Bronchial epithelial cell (primary cell): ENCODE measurements around the gene EIF4B. TPM values are rescaled to one million over a fixed set of nuclear protein-coding genes. Genes with fewer than 3 reads are reported as not detected.

Experiments used
- DNase-seq: peaks from one replicate; pipeline ENCODE4 v3.0.0-alpha.2; 2010; ENCODE audit warnings: low read depth
- FAIRE-seq: peaks from 2 replicates; lab custom pipeline; 2011; peaks lifted over from hg19 to GRCh38; lab: Jason Lieb, UNC
- H3K27me3 ChIP-seq: 2 replicates; pipeline ENCODE4 v1.5.1; 2011; ENCODE audit warnings: low read length; ENCODE audit not compliant: control insufficient read depth, insufficient read depth
- H3K36me3 ChIP-seq: 2 replicates; pipeline ENCODE4 v1.5.1; 2011; ENCODE audit warnings: low read length; ENCODE audit not compliant: control insufficient read depth, insufficient read depth
- H3K4me3 ChIP-seq: 2 replicates; pipeline ENCODE4 v1.5.1; 2011; ENCODE audit warnings: mild to moderate bottlenecking, low read depth, low read length, control low read depth
- total RNA-seq: library from RNA; depleted of rRNA; stranded (reverse); fragments of >200 nt; gene quantifications from 2 replicates; pipeline ENCODE4 v1.2.1, GENCODE V29; 2014
- TF ChIP-seq, protein P1 (sequence below): IDR thresholded peaks from 2 replicates; pipeline ENCODE4 v1.5.1; 2011; ENCODE audit warnings: mild to moderate bottlenecking, moderate library complexity, low read length, control low read depth, inconsistent platforms; ENCODE audit not compliant: insufficient read depth, severe bottlenecking

EIF4B gene
- total RNA-seq, 1 donor from 2014 or later = 2,183 TPM

DNA sequence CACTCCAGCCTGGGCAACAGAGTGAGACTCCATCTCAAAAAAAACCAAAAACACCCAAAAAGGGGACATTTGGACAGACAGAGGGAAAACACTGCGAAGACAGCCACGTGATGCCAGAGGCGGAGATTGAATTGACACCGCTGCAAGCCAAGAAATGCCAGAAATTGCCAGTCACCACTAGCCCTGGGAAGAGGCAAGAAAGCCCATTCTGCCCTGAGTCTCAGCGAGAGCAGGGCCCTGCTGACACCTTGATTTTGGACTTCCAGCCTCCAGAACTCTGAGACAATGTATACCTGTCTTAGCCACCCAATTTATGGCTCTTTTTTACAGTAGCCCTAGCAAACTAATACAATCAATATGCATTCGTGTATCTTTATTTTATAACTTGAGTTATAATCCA lies 83.8 kb downstream of the EIF4B start:
- no peak for DNase-seq
- no peaks in the 10 kb centered on the region for H3K27me3 ChIP-seq
- TF ChIP-seq, protein P1, sequence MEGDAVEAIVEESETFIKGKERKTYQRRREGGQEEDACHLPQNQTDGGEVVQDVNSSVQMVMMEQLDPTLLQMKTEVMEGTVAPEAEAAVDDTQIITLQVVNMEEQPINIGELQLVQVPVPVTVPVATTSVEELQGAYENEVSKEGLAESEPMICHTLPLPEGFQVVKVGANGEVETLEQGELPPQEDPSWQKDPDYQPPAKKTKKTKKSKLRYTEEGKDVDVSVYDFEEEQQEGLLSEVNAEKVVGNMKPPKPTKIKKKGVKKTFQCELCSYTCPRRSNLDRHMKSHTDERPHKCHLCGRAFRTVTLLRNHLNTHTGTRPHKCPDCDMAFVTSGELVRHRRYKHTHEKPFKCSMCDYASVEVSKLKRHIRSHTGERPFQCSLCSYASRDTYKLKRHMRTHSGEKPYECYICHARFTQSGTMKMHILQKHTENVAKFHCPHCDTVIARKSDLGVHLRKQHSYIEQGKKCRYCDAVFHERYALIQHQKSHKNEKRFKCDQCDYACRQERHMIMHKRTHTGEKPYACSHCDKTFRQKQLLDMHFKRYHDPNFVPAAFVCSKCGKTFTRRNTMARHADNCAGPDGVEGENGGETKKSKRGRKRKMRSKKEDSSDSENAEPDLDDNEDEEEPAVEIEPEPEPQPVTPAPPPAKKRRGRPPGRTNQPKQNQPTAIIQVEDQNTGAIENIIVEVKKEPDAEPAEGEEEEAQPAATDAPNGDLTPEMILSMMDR = no peak
- no peak overlapping the region for H3K4me3 ChIP-seq
- FAIRE-seq = no peak
- no peaks in the 10 kb centered on the region for H3K36me3 ChIP-seq

DNA sequence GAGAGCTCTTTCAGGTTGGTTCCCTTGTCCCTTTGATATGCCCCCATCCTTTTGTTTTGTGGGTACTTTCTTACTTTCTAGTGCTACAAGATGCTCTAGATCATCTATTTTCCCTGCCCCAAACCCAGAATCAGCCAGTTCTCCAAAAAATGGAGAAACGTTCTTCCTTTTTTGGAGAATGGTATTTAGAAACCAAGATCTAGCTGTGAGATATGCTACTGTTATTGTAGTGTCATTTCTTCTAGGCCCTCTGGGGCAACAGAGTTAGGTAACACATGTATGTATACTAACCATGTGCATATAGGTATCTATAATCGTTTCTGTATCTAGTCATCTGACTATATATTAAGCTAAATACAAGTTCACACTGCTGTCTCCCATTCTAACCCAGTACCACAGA lies 84.3 kb downstream of the EIF4B start:
- FAIRE-seq = no peak

DNA sequence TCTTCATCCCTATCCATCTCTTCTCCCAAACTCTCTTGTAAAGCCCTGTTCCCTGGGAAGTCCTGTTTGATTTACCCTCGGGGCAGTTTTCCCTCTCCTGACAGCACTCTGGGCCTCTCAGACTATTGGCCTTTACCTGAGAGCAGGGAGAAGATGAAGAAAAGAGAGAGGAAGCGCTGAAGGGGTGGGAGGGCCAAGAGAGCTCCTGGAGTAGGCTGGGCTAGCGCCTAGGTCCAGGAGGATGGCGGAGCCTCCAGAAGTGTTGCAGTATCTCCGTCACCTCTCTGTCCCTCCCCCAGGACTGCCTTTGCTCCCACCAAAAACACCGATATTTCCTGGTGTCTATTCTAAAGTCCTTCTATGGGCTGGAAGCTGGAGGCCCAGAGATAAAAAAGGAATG lies 85.5 kb downstream of the EIF4B start:
- FAIRE-seq (no peak), DNase-seq (no peak)
- Histone ChIP-seq H3K27me3 (no peaks in the 10 kb centered on the region), H3K4me3 (no peak overlapping the region), H3K36me3 (no peaks in the 10 kb centered on the region)
- TF ChIP-seq, protein P1 = no peak

More for the DNA sequence above, 84.3 kb downstream of the EIF4B start:
- DNase-seq = no peak
- Histone ChIP-seq H3K36me3 (no peaks in the 10 kb centered on the region), H3K4me3 (no peak overlapping the region), H3K27me3 (no peaks in the 10 kb centered on the region)
- TF ChIP-seq, protein P1 = no peak

Other genes with a start within 250 kb of the EIF4B start
- not detected in 2 replicates for gene KRT76, start 229.1 kb upstream of the EIF4B start, total RNA-seq
- under 0.01 and 0.13 TPM in 2 replicates for gene KRT3, start 210.3 kb upstream of the EIF4B start, total RNA-seq
- 66.6 and 171 TPM in 2 replicates for gene KRT4, start 192.3 kb upstream of the EIF4B start, total RNA-seq
- gene KRT79, start 172.1 kb upstream of the EIF4B start, total RNA-seq = under 0.01 and 0.26 TPM in 2 replicates
- 5.3 and 17.0 TPM in 2 replicates for gene KRT78, start 157.5 kb upstream of the EIF4B start, total RNA-seq
- 146 and 309 TPM in 2 replicates for gene KRT8, start 101.4 kb upstream of the EIF4B start, total RNA-seq
- 387 and 526 TPM in 2 replicates for gene KRT18, start 57.3 kb upstream of the EIF4B start, total RNA-seq
- gene TNS2, start 43.6 kb downstream of the EIF4B start, total RNA-seq = 1.3 and 1.8 TPM in 2 replicates
- gene SPRYD3, start 72.9 kb downstream of the EIF4B start, total RNA-seq = 18.7 and 25.9 TPM in 2 replicates
- 75.5 and 81.6 TPM in 2 replicates for gene IGFBP6, start 91.2 kb downstream of the EIF4B start, total RNA-seq
- not detected in 2 replicates for gene SOAT2, start 97.0 kb downstream of the EIF4B start, total RNA-seq
- gene ZNF740, start 174.3 kb downstream of the EIF4B start, total RNA-seq = 15.2 and 16.6 TPM in 2 replicates
- 6.6 and 11.1 TPM in 2 replicates for gene CSAD, start 174.5 kb downstream of the EIF4B start, total RNA-seq
- gene ITGB7, start 200.8 kb downstream of the EIF4B start, total RNA-seq = 8.4 and 15.7 TPM in 2 replicates
- gene RARG, start 225.8 kb downstream of the EIF4B start, total RNA-seq = 24.7 and 74.6 TPM in 2 replicates